Posterior cingulate gyrus (tissue), 11 donors: ENCODE data around the gene SLC16A5.
A peak's percentile ranks its signal among the peaks of the same experiment; 100 is the strongest.
"Not testable (repeated sequence)": the region's sequence is repeated elsewhere in the genome, so short reads cannot be mapped to it uniquely, and the experiment has no call there.

Experiments
- DNase-seq, 10 donors: peaks; one replicate each; pipeline versions ENCODE4 v3.0.0 to v3.0.0-alpha.2; 2020 to 2021; ENCODE audit warnings: mixed read lengths in 3 of 10
- intact Hi-C: fragments of 100-400 bp; cut with DNase I; formaldehyde crosslinking; loops from one replicate; pipeline ENCODE4 v1.15.1; 2023

The SLC16A5 gene

GRCh38 chr17:75128694-75129505, 41.1 kb downstream of the SLC16A5 start:
- DNase-seq, result peak in 3 of 10 donors; percentile 37 to 77 (median 72)
- intact Hi-C loops, result no loop called here

- DNase-seq, result peak in 3 of 10 donors; percentile 23 to 54 (median 50)
- intact Hi-C loops, result no loop called here
Measured at GRCh38 chr17:75129576-75129975, 41.8 kb downstream of the SLC16A5 start.

GRCh38 chr17:75130059-75130631, 42.4 kb downstream of the SLC16A5 start:
- peak in 2 of 10 donors; percentile 73 to 82 for DNase-seq

GRCh38 chr17:75130632-75131277, 43.0 kb downstream of the SLC16A5 start:
- intact Hi-C loops, result loop anchor here (2.0 kb wide), 1 partner anchor 16 kb away; no protein-coding TSS in a partner anchor
- DNase-seq, result peak in 6 of 10 donors; percentile 23 to 87 (median 54)

More at GRCh38 chr17:75130059-75130631, 42.4 kb downstream of the SLC16A5 start:
- intact Hi-C loops, result loop anchor here (2.0 kb wide), 1 partner anchor 15 kb away; no protein-coding TSS in a partner anchor

- DNase-seq, result peak; percentile 49 to 96 (median 70)
- intact Hi-C loops, result loop anchor here (2.0 kb wide), 1 partner anchor 17 kb away; no protein-coding TSS in a partner anchor
Measured at GRCh38 chr17:75131278-75132017, 43.7 kb downstream of the SLC16A5 start, which contains the start of gene NT5C. TSS of gene NT5C (minus strand) at chr17:75131742. CDS start at chr17:75131707, 35 bp downstream.

GRCh38 chr17:75132018-75133000, 44.6 kb downstream of the SLC16A5 start:
- peak in 3 of 10 donors; percentile 37 to 55 (median 40) for DNase-seq
- intact Hi-C loops, result not testable (repeated sequence)

GRCh38 chr17:75133001-75133400, 45.2 kb downstream of the SLC16A5 start:
- peak in 3 of 10 donors; percentile 35 to 56 (median 52) for DNase-seq
- intact Hi-C loops, result no loop called here

- intact Hi-C loops, result not testable (repeated sequence)
Measured at GRCh38 chr17:75133607-75134347, 46.0 kb downstream of the SLC16A5 start.

GRCh38 chr17:75135452-75135851, 47.7 kb downstream of the SLC16A5 start:
- intact Hi-C loops, result no loop called here

More at GRCh38 chr17:75133607-75134347, 46.0 kb downstream of the SLC16A5 start:
- DNase-seq, result peak in 3 of 10 donors; percentile 31 to 54 (median 42)

GRCh38 chr17:75135946-75136345, 48.2 kb downstream of the SLC16A5 start:
- peak in 2 of 10 donors; percentile 36 to 56 for DNase-seq
- intact Hi-C loops, result no loop called here

More at GRCh38 chr17:75135452-75135851, 47.7 kb downstream of the SLC16A5 start:
- DNase-seq, result peak in 2 of 10 donors; percentile 39 to 51

- peak in 2 of 10 donors; percentile 6 to 13 for DNase-seq
- intact Hi-C loops, result not testable (repeated sequence)
Measured at GRCh38 chr17:75137762-75138161, 50.0 kb downstream of the SLC16A5 start.

GRCh38 chr17:75138519-75138918, 50.8 kb downstream of the SLC16A5 start:
- peak in 1 of 10 donors; percentile 49 for DNase-seq
- intact Hi-C loops, result no loop called here

- intact Hi-C loops, result no loop called here
Measured at GRCh38 chr17:75142236-75142971, 54.6 kb downstream of the SLC16A5 start.

GRCh38 chr17:75144816-75145512, 57.2 kb downstream of the SLC16A5 start:
- peak in 2 of 10 donors; percentile 48 to 79 for DNase-seq
- intact Hi-C loops, result no loop called here

More at GRCh38 chr17:75142236-75142971, 54.6 kb downstream of the SLC16A5 start:
- peak in 2 of 10 donors; percentile 4 to 55 for DNase-seq

- DNase-seq, result no peak
- intact Hi-C loops, result no loop called here
Measured at GRCh38 chr17:75146592-75146991, 58.8 kb downstream of the SLC16A5 start.

- peak in 1 of 10 donors; percentile 23 for DNase-seq
- intact Hi-C loops, result no loop called here
Measured at GRCh38 chr17:75147878-75148546, 60.3 kb downstream of the SLC16A5 start.
